HG03196 (cell line): ENCODE data around the gene MCU.

Experiments
- ATAC-seq: cut with Tn5 transposase; IDR thresholded peaks from one replicate; pipeline ENCODE4 v1.9.1; 2021; ENCODE audit not compliant: unreplicated experiment

Gene MCU

DNA sequence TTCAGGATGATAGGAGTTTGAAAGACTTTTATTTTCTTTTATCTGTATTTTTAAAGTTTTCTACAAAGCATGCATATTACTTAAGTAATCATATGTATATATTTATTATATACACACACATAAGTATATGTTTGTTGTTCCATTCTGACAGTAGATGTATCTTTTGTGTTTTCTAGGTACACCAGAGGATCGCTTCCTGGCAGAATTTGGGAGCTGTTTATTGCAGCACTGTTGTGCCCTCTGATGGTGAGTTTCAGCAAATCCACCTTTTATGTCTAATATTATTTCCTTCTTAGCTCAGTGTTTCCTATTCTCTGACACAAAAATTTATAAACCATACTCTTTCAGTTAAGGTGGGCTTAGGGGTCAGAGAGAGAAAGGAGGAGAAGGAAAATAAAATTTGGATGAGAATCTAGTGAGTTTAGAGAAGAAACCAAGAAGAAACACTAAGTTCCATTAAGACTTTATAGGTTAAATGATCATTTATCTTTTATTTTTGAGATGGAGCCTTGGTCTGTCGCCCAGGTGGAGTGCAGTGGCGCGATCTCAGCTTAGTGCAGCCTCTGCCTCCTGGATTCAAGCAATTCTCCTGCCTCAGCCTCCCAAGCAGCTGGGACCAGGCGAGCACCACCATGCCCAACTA lies 142.4 kb downstream of the MCU start:
- ATAC-seq = no peak

DNA sequence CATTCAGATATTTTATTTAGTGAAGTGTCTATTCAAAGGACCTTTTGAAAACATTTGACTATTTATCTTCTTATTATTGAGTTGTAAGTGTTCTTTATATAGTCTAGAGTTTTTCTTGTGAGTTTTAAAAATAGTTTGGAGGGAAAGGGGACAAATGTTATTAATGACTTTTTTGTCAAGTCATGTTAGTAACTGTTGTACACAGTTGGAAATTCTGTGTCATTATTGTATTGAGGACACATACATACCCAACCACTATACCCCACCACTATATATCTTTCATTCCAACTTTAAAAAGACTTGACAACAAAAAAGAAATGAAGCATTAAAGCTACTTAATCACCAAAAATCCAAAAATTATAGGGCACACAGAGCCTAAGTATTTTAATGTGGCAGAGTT lies 148.4 kb downstream of the MCU start:
- ATAC-seq = no peak

GRCh38 chr10:72841487-72841886 lies 149.5 kb downstream of the MCU start:
- ATAC-seq = no peak

DNA sequence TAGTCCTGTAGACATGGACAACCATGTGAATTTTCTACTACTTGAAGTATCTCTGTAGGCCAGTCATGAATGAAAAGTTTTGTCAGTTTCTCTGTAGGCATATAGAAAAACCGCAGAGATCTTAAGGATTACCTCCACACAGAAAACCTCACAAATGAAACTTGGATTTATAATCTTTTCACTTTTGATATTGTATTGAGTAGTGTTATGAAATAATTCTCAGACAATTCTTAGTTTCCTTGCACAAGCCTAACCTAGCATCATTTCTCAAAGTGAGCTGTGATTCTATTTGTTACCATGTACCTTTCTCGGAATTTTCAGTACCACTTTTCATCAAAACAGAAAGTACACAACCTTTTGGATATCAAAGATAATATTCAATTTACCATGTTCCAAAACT lies 150.2 kb downstream of the MCU start:
- ATAC-seq = no peak

DNA sequence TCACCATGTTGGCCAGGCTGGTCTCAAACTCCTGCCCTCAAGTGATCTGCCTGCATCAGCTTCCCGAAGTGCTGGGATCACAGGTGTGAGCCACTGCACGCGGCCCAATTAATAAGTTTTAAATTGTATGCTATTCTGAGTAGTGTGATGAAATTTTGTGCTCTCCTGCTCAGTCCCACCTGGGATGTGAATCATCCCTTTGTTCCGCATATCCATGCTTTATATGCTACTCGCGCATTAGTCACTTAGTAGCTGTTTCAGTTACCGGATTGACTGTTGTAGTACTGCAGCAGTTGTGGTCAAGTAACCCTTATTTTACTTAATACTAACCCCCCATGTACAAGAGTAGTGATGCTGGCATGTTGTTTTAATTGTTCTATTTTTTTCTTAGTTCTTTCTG lies 154.3 kb downstream of the MCU start:
- no peak for ATAC-seq

GRCh38 chr10:72847681-72848080 lies 155.7 kb downstream of the MCU start:
- no peak for ATAC-seq

DNA sequence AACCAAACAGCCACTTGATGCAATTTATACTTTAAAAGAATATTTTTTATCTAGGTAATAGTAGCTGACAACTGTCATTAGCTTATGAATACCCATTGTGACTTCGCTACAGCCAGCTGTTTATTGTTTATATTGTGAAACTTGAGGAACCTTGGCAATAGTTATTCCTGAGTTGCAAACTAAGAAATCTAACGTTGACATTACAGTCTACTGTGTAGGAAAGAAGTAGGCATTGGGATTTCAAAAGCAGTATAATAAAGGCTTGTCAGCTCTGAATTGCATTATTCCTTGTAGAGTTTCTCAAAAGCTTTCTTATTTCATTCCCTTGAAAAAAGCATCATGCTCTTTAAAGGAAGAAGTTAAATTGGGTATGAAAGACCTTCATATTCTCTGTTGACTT lies 158.9 kb downstream of the MCU start:
- no peak for ATAC-seq

DNA sequence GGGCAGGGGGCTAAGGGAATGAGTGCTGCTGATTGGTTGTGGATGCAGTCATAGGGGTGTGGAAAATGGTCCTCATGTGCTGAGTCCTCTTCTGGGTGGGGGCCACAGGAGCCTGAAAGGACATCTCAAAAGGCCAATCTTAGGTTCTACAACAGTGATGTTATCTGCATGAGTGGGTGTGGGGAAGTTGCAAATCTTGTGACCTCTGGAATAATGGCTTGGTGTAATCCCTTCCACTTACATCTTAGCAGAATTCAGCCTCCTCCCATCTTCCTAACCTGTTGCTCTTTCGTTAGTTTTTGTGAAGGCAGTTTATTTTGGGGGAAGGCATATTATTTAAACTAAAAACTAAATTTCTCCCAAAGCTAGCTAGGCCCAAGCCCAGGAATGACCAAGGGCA lies 159.6 kb downstream of the MCU start:
- ATAC-seq = no peak

GRCh38 chr10:72852508-72852907 lies 160.6 kb downstream of the MCU start:
- ATAC-seq = no peak

DNA sequence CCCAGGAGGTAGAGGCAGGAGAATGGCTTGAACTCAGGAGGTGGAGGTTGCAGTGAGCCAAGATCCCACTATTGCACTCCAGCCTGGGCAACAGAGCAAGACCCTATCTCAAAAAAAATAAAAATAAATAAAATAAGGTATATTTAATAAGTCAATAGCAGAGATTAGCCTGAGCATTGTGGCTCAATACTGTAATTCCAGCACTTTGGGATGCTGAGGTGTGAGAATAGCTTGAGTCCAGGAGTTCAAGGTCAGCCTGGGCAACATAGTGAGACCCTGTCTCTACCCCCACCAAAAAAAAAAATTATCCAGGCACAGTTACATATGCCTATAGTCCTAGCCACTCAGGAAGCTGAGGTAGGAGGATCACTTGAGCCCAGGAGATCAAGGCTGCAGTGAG lies 163.2 kb downstream of the MCU start:
- no peak for ATAC-seq

GRCh38 chr10:72855790-72856189 lies 163.8 kb downstream of the MCU start:
- no peak for ATAC-seq

- ATAC-seq = no peak
Measured at GRCh38 chr10:72858067-72858466, 166.1 kb downstream of the MCU start.

DNA sequence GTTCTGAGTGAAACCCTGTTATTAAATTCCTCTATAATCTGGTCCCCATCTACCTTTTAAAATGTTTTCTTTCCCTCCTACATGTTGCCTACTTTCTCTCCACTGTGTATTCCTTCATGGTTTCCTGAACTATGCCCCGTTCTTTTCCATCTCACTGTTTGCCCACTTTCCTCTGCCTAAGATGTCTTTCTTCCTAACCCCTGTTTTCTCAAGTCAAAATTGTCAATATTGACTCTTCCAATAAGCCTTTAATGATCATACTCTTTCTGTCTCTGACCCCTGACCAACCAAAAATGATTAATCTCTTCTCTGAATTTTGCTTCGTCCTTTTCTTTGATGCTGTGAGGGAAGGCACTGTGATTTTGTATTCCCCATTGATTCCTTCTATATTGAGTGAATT lies 171.0 kb downstream of the MCU start:
- no peak for ATAC-seq

DNA sequence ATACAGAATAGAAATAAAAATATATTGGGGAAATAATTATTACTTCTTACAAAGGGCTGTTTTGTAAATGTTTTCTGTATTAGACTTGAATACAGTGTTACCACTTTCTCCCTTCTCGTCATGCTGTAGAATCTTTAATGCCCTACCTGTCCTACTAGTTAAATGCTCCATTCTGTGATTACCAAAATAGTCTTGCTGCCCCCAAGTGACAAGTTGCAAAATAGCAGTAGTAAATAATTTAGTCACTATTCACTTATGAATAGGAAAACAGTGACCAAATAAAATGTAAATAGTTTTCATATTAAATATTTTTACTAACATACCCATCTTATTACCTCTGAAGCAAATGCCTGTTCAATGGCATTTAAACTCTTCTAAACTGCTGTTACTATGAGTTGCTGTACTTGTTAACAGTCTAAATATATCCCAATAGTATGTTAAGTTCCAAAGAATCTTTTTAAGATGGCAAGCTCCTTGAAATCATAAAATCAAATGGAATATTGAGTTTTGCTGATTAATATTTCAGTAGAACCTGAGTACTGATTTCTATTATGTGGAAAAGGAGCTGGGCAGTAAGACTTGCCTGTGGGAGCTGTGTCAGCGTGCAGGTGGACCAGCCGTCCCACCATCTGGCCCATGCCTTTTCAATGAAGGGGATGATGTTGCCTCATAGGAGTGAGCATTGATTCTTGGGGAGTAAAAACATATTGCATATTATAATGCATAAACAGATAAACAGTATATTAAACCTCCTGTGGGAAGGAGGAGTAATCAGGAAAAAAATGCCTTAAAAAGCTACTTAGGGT lies 183.5 kb downstream of the MCU start:
- ATAC-seq = no peak

DNA sequence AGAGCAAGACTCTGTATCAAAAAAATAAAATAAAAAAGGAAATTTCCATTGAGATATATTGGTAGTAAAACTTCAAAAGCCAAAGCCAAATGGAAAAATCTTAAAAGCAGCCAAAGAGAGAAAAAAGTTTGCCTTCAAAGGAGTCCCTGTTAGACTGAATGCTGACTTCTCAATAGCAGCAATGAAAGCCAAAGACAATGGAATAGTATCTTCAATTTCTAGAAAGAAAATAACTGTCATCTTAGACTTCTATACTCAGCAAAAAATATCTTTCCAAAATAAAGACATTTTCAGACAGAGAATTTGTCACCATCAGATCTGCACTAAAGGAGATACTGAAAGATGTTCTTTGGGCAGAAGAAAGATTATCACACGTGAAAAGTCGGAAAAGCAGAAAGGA lies 187.3 kb downstream of the MCU start:
- no peak for ATAC-seq

GRCh38 chr10:72881291-72881690 lies 189.3 kb downstream of the MCU start:
- ATAC-seq = no peak

DNA sequence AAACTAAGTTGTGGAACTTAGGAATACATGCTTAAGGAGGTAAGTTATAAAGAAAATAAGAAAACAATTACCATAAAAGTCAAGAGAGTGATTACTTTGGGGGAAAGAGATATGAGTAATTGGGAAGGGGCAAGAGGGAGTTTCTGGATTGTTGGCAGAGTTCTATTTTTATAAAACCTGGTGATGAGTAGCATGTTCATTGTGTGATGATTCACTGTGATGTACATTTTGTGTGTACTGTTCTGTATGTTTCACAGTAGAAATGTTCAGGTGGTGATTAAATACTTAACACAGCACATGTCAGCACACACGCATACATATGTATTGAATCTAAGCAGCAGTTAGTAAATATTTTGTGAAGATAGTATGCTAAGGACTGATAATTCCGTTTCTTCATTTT lies 191.9 kb downstream of the MCU start:
- no peak for ATAC-seq

- no peak for ATAC-seq
Measured at GRCh38 chr10:72885953-72886352, 194.0 kb downstream of the MCU start.

GRCh38 chr10:72886621-72887020 lies 194.7 kb downstream of the MCU start:
- ATAC-seq = no peak

GRCh38 chr10:72887043-72887442 lies 195.1 kb downstream of the MCU start:
- no peak for ATAC-seq

- no peak for ATAC-seq
Measured at GRCh38 chr10:72888151-72888638, 196.3 kb downstream of the MCU start.

DNA sequence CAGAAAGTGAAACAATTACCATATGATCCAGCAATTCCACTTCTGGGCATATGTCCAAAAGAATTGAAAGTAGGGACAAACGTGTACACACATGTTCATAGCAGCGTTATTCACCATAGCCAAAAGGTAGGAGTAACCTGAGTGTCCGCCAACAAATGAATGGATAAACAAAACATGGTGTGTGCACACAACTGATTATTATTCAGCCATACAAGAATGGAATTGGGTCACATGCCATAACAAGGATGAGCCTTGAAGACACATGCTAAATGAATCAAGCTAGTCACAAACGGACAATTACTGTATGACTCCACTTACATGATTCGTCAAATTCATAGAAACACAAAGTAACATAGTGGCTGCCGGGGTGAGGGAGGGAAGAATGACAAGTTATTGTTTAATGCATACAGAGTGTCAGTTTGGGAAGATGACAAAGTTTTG lies 197.5 kb downstream of the MCU start:
- no peak for ATAC-seq

- no peak for ATAC-seq
Measured at GRCh38 chr10:72890086-72890485, 198.1 kb downstream of the MCU start.
